ENCODE measurements around the gene PKHD1.
"Not testable (repeated sequence)": the region's sequence is repeated elsewhere in the genome, so short reads cannot be mapped to it uniquely, and the experiment has no call there.

The PKHD1 gene

DNA sequence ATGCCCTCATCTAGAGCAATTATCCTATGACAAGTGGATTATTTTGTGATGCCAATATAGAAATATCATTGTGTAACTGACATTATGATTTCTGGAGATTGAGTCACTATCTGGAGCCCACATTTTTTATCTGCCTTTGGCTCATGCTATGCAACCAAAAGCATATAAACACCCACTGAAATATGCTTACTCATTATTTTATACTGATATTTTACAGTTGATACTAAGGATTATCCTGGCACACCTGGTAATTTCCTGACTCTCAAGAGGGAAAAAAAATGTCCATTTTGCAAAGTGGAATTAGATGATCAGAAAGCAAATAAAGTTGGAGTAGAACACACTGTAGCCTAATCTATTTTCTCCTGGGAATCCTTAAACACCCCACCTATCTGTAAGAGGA lies 154.5 kb downstream of the PKHD1 start:
- in situ Hi-C loops (cut with MboI; ENCODE audit: low sequenced_read_pairs) = no loop called here

DNA sequence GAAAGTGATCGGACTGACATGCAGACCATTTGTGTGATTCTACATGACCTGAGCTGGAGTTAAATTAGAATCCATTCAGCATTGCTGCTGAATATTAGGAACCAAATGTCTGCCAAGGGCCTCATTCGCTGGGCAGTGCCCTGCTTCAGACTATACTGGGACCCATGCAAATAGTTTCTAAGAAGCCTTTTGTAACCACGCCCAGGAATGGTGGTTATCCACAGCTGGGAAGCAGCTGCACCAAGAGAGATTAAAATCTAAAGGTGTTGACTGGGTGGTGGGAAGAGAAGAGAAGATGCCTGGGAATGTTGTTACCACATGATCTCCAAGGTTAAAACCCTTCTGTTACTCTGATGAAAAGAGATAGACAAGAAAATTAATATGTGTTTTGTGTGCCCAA lies 156.8 kb downstream of the PKHD1 start:
- in situ Hi-C loops (cut with MboI; ENCODE audit: low sequenced_read_pairs) = no loop called here

DNA sequence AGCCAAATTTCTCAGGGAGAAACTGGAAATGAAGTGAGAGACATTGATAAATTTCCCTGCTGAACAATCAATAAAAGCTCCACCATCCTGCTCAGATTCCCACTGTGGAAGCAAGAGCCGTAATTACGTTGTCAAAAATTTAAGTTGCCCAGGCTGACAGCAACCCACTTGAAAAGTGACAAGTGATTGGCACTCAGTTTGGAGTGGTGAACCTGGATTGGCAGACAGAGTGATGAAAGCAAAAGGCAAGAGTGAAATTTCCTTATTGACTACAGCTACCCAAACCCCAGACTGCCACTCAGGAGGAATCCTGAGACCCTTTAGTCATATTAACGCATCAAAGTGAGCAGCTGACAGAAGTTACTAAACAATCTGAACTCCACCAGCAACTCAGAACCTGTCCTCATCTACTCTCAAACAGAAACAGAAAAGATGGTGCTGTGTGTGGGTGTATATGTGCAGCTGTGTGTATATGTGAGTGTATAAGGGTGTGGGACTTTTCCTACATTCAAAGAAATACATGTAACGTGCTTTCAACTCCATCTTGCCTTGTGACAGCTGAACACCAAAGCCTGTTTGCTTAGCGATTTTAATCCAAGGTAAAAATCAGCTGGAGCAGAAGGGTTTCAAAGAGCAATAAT lies 157.4 kb downstream of the PKHD1 start:
- in situ Hi-C loops (cut with MboI; ENCODE audit: low sequenced_read_pairs) = no loop called here

DNA sequence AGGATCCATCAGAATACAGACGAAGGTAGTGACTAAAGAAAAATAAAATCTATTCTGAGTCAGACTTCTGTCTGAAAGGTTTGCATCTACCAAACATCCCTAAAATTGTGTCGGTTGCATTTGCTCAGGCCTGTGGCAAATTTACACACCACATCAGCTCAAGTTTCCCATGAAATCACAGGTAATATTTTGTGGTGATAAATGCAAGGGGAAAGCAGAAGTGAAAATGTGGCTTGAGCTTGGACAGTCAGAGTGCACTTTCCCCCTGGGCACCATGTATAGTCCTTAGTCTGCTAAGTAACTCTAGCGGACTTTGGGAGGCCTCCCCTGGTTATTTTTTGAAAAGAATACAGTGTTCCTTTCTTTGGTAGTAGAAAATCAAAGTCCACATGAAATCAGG lies 159.1 kb downstream of the PKHD1 start:
- in situ Hi-C loops (cut with MboI; ENCODE audit: low sequenced_read_pairs) = no loop called here

DNA sequence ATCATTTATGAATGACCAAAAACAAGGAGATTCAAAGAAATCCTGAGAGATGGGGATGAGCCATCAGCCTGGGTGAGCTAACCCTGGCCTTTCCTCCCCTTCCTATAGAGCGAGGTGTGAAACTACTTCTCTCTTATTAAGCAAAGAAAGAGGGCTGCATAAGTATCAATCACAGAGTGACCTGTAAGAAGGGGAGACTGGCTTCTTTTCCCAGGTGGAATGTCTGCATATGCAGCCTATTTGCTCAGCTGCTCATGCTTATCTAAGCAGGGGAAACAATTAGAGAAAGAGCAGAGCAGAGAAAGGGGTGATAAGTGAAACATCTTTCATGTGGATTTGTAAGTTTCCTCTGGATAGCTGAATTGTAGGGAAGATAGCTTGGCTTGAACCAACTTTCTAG lies 160.0 kb downstream of the PKHD1 start:
- in situ Hi-C loops (cut with MboI; ENCODE audit: low sequenced_read_pairs) = no loop called here

DNA sequence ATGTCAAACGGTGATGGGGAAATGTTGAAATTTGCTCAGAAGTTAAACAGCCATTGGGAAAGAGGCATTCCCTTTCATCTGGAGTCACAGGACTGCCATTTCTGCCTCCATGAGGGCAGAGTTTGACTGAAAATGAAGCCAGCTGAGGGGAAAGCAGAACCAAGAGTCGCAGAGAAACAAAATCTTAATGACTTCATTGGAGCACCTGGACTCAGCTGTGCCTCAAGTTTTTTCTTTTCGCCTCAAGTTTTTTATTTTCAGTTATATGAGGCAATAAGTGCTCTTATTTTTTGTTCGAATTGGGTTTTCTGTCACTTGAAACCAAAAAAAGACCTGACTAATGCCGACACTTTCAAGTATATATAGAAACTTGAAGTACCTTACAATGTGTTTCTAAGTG lies 161.3 kb downstream of the PKHD1 start:
- in situ Hi-C loops (cut with MboI; ENCODE audit: low sequenced_read_pairs) = no loop called here

GRCh38 chr6:51922479-51922878 lies 164.9 kb downstream of the PKHD1 start:
- in situ Hi-C loops (cut with MboI; ENCODE audit: low sequenced_read_pairs) = not testable (repeated sequence)

- in situ Hi-C loops (cut with MboI; ENCODE audit: low sequenced_read_pairs) = not testable (repeated sequence)
Measured at GRCh38 chr6:51918347-51918746, 169.1 kb downstream of the PKHD1 start.

DNA sequence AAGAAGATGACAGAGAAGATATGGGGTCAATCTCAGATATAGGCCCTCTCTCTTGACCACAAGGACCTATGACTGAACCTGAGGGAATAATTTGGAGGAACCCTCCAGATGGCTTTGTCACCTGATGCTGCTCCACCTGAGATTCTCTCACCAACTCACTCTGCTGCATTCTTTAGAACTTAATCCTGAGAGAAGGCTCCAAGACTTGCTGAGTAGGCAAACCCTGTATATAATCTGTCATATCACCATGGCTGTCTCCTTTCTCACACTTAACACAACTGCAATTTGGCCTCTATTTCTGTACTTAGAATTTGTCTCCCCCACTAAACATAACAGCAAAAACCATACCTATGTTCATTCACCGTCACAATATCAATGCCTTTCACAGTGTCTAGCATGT lies 172.3 kb downstream of the PKHD1 start:
- in situ Hi-C loops (cut with MboI; ENCODE audit: low sequenced_read_pairs) = no loop called here

DNA sequence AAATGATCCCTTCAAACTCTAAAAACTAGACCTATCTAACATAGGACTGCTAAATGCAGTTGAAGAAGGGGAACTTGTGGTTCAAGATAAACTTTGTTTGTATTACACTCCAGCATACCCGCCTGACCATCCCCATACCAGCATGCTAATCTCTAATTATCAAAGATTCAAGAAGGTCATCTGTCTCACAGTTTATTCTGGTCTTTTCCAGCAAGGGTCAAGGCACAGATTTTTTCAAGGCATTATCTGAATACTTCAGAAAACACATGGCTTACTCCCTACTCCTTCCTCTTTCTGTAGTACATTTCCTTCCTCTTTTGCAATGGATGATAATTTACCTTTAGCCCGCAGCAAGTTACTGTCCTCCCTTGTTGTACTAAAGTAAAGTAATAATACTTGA lies 174.1 kb downstream of the PKHD1 start:
- in situ Hi-C loops (cut with MboI; ENCODE audit: low sequenced_read_pairs) = no loop called here

GRCh38 chr6:51910851-51911250 lies 176.6 kb downstream of the PKHD1 start:
- in situ Hi-C loops (cut with MboI; ENCODE audit: low sequenced_read_pairs) = no loop called here

DNA sequence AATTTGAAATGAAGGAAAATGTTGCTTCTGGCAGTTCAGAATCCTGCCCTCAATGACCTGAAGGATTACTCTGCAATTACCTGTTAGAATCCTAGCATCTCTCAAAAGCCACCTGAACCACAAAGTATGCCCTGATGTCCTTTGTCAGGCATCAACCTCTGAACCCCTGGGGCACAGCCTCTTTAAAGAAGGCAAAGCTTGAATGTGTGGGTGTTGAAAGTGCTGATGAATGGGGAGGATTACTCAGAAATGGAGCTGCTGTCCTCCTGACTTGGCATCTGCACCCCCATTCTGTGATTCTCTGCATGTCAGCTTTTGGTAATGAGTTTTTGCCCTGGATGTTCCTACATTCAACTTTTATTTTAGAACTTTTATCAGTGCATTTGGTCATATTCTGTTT lies 179.2 kb downstream of the PKHD1 start:
- in situ Hi-C loops (cut with MboI; ENCODE audit: low sequenced_read_pairs) = no loop called here

DNA sequence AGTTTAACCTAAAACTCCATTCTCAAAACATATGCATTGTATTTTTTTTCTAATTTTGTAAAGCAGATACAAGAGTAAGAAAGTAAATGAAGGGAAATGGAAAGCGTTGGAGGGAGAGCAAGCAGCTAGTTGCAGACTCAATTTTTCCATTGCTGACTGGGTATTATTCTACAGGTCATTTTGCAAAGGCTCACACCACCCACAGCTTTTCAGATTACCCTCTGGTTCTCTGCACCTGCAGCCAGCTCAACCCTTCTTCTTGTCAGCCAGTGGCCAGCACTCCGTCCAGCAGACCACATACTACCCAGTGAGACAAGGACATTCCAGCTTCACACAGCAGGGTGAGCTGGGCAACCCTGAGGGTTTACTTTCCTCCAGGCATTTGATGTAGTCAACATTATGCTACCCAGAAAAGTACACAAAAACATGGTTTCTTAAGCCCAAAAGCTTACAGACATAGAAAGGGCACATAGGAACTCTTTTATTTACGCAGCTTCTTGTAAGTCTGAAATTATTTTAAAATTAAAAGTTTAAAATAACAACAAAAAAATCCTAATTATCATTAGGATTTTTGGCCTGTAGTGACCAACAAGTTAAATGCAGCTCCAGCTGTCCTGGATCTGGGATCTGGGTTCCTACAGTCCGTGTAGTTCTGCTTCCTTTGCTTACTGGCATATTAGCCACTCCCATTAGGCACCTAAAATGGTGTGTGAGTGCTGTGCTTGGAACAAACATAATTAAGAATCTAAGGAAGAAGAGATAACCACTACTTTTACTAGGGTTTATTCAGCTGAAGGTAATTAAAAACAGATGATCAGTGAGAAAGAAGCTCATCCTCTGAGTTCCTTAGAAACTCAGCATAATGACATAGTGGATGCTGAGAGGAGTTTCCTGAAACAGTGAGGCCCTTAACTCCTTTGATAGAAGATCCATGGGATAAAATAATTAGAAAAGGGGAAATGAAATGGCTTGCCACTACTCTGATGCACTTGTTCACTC lies 185.3 kb downstream of the PKHD1 start:
- in situ Hi-C loops (cut with MboI; ENCODE audit: low sequenced_read_pairs) = no loop called here

DNA sequence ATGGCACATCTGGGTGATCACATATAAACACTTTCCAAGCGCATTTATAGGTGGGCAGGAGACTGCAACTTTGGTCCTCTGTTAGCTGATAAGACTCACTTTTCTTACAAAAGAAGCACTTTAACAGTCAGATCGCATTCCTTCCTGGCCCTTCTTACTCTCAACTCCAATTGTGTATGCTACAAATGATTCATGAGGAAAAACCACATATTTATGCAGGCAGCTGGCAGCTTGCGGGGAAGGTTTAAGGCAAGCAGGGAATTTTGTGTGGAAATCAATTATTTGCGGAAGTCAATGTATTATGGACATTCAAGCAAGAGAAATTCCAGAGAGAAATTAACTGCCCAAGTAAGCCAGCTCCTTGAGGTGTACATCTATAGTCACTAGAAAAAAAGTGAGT lies 194.0 kb downstream of the PKHD1 start:
- in situ Hi-C loops (cut with MboI; ENCODE audit: low sequenced_read_pairs) = no loop called here

GRCh38 chr6:51892750-51893149 lies 194.7 kb downstream of the PKHD1 start:
- in situ Hi-C loops (cut with MboI; ENCODE audit: low sequenced_read_pairs) = no loop called here

DNA sequence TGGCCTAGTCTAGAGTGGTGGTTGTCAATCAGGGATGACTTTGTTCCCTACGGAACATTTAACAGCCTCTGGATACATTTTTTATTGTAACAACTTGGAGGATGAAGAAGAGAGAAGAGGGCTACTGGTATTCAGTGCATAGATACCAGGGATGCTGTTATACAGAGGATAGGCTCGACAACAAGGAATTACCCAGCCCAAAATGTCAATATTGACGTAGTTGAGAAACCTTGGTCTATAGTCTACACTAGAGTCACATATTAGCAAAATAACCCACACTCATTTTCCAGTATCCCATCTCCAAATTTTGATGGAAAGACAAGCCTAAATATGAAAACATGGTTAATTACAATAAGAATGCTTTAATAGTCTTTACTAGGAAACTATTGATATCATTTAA lies 195.1 kb downstream of the PKHD1 start:
- in situ Hi-C loops (cut with MboI; ENCODE audit: low sequenced_read_pairs) = no loop called here

DNA sequence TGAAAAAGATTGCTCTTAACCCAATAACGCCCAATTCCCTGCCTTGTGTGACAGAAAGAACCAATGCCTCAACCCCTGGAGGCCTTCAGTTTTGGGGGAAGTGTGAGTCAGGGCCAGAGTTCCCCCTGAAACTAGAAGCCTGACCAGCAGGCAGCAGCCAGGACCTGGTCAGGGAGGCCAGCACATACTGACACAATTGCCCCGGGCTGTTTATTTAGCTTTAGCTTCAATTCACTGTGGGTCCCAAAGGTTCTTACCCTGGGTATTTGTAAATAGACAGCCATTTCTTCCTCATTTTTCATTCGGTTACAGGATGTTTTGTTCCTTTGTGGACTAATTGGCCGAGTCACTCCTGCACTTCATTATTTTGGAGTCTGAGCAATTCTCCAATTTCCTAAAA lies 195.6 kb downstream of the PKHD1 start:
- in situ Hi-C loops (cut with MboI; ENCODE audit: low sequenced_read_pairs) = no loop called here

DNA sequence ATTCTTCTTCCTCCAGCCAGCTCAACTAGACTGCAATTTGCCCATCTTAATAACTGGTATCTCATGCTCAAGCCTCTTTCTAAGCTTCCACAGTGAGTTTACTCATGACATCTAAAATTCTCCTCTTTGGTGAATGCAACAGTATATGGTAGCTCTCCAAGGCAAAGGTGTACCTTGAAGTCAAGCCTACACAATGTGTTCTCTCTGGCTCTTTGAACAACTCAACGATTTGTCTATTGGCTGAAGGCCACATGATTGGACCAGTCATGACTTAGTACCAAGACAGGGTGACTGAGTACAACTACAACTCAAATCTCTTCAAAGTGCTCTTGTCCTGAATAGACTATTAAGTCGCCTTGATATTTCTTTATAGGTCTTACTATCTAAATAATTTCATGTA lies 199.6 kb downstream of the PKHD1 start:
- in situ Hi-C loops (cut with MboI; ENCODE audit: low sequenced_read_pairs) = no loop called here

DNA sequence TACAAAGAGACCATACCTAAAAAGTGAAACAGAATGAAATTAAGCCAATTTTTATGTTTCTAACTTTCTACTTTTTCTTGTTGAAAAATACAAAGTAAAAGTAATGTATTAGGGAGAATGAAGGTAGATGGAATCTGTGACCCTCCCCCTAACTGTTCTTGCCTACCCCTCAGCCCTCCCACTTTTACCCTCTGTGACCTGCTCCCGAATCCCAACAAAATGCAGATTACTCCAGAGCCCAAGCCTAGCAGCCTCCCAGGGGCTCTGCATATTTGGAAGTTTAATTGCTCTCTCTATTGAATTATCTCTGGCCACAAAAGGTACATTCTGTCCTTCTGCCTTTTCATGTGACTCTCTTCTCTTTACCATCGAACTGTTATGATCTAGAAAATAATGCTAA lies 201.5 kb downstream of the PKHD1 start:
- in situ Hi-C loops (cut with MboI; ENCODE audit: low sequenced_read_pairs) = no loop called here

DNA sequence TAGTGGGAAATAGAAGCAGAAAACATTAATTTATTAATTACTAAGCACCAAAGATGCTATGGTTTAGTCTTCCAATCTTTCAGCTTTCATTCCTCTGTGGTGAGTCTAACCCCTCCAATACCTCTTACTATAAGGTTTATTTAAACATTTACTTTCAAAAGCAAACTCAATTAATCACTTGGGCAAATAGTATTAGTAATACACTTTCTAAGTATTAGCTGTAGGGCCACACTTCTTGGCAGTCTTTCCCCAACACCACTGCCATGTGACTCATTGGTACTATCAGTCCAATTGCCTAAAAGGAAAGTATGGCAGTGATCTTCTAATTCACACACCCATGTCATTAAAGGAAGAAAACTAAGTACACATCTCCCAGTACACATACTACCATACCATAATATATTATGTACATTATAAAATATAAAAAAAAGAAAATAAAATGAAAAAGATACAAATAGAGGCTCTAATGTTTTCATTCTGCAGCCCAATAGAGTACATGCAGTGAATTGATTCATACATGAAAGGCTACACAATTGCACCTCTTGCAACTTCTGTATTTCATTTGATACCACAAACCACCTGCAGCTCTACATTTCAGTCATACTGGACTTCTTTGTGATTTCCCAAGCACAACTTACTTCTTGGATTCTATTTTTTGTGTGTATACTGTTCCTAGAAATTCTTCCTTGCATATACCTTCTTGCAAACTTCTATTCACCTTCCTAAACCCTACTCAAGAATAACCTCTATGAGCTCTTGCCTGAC lies 218.6 kb downstream of the PKHD1 start:
- in situ Hi-C loops (cut with MboI; ENCODE audit: low sequenced_read_pairs) = no loop called here

- in situ Hi-C loops (cut with MboI; ENCODE audit: low sequenced_read_pairs) = no loop called here
Measured at GRCh38 chr6:51866867-51867266, 220.5 kb downstream of the PKHD1 start.

- in situ Hi-C loops (cut with MboI; ENCODE audit: low sequenced_read_pairs) = no loop called here
Measured at GRCh38 chr6:51865996-51866395, 221.4 kb downstream of the PKHD1 start.

Data from hTERT RPE-1 (cell line).